NCI-H2196 treated with DMSO at 0.1 percent for 48 hours (cell line): ENCODE measurements around the gene ROBO1.
"Not testable (repeated sequence)": the region's sequence is repeated elsewhere in the genome, so short reads cannot be mapped to it uniquely, and the experiment has no call there.

Experiments
- DNase-seq: peaks from one replicate; lab custom pipeline; 2025; ENCODE audit not compliant: unreplicated experiment; lab: John Stamatoyannopoulos, UW

The ROBO1 gene

DNA sequence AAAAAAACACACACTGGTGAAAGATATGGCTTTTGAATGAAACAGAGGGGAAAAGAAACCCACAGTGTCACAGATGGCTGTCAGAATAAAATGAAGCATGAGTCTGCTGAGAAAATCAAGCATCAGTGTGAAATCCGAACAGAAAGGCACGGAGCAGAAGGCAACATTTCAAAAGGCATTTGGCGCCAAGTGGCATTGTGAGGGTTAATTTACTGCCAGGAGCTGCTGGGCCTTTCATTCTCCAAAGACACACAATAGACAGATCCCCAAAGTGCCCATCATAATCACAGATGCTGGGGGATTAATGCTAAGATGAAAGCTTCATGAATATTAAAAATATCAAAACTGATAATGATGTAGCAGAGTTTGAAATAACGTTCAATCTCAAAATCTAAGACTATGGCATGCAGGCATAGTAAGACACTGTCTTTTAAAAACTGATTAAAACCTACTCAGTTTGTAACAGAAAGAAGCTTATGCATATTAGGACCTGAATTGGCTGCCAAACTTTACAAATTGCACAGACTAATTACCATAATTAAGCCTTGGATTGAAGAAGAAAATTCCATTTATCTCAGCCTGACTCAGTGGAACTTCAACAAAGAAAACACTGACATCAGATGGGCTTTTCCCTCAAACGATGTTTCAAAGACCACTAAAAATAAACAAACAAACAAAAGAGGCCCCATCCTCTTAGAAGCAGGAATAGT, 589.2 kb downstream of the ROBO1 start:
- DNase-seq = no peak

DNA sequence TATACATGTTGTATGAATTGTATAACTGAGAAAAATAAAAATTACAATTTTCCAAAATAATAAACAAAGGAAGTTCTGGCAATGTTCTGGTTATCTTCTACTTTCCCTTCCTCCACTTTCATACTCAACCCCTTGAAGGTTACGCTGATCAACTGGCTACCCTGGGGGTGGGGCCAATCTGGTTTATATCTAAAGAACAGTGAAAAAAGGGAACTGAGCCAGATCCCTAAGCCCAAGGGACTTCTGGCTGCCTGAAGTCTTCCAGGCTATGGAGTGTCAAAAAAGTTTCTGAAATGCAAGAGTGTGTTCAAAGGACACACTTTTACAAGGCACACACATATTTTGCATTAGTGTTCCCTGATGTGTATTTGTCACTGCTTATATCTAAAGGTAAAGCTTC, 591.9 kb downstream of the ROBO1 start:
- no peak for DNase-seq

DNA sequence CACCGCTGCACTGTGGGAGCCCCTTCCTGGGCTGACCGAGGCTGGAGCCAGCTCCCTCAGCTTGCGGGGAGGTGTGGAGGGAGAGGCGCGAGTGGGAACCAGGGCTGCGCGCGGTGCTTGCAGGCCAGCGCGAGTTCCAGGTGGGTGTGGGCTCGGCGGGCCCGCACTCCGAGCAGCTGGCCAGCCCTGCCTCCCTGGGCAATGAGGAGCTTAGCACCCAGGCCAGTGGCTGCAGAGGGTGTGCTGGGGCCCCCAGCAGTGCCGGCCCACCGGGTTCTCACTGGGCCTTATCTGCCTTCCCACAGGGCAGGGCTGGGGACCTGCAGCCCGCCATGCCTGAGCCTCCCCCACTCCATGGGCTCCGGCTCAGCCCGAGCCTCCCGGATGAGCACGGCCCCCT, 594.5 kb downstream of the ROBO1 start:
- not testable (repeated sequence) for DNase-seq

DNA sequence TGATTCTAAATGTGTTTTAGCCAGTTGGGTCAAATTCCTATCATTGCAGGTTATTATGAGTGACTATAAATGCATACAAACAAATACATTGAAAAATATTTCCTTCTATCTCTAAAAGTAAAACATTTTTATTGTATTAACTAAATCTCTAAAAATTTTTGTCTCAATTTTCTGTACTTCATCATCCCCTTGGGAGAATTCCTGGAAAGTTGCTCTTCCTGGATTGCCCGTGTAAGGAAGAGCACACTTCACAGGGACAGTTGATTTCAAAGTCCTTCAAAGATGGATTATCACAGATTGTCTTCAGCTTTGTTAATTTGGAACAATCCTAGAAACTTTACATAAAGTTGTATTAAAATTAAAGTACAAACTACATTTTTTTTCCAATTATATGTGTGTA, 595.6 kb downstream of the ROBO1 start:
- DNase-seq = no peak

DNA sequence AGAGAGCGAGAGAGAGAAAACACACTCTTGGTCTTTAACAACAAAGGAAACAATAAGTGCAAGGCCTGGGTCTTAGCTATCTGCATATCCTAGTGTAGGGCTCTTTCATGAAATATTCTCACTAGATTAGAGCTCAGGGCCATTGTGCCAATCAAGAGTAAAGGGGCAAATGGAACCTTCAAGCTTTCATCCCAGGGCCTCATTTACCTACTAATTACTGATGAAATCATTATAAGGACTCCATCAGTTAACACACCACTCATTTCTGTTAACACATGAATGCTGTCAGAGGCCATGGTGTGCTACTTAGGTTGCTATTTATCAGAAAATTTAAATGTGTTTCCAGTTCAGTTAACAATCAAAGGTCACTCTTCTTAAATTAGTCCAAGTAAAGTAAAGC, 597.8 kb downstream of the ROBO1 start:
- no peak for DNase-seq

GRCh38 chr3:79167651-79168416, 600.0 kb downstream of the ROBO1 start:
- no peak for DNase-seq

DNA sequence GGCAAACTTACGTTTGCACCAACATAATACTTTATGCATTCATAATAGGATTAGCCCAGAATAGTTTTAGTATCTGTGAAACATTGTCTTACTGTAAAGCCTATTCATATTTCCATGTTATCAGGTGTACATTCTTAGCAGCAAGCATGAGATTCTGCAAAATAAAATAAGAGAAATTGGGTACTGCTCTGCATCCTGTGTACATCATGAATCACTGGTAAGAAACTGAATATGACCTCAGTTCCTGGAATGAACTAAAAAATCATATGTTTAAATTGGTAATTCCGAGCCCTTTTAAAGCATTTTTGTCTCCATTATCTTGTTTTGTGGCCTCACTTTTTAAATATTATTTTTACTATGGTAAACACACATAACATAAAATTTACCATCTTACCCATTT, 605.1 kb downstream of the ROBO1 start:
- DNase-seq = no peak

DNA sequence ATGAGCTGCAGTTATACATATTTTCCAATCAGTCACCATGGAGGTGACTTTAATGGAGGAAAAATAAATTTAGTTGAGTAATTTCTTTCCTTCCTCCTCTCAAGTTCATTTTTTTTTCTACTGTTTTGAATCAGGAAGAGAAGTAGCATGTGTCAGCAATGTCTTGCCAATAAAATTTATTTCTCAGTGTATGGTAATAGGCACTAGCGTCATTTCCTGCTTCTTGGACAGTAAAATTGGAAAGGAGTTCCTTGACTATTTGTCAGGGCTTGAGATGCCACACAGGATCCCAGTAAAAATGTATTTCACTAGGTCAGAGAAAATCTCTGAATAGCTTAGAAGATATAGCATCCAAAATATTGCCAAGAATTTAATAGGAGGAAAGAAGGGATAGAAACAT, 605.9 kb downstream of the ROBO1 start:
- DNase-seq = no peak

DNA sequence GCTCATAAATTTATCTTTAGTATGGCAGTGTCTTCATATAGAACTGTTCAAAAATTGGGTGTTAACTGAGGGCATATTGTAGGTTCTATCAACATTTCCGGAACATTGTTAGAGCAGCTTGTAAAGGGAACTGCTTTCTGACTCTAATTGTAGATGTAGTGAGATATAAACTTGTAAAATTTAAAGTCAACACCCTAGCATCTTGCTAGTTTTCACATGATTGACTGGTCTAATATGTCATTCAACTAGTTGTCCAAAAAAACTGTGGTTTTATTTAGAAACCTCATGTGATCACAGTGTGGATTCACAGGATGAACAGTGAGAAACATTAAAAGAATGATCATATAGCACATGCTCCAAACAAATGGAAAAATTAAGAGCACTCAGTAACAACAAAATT, 607.4 kb downstream of the ROBO1 start:
- DNase-seq = no peak

- DNase-seq = no peak
Observed at GRCh38 chr3:79159736-79160135, 608.1 kb downstream of the ROBO1 start.

DNA sequence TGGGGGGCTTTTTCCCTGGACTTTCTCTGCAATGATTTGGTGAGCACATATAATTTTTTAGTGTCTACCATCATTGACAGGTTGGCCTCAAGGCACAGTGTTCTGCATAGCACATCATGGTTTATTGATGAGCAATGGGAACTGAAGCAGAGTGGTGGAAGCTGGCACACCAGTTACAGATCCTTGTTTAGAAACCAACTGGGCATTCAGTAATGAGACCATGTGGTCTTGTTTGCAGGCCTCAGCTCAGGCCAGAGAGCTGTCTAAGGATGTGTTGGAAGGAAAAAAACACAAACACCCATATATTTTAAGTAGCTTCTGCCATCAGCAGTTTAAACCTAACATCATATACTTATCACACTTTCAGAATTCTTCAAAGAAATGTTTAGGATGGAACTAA, 610.6 kb downstream of the ROBO1 start:
- DNase-seq = no peak

DNA sequence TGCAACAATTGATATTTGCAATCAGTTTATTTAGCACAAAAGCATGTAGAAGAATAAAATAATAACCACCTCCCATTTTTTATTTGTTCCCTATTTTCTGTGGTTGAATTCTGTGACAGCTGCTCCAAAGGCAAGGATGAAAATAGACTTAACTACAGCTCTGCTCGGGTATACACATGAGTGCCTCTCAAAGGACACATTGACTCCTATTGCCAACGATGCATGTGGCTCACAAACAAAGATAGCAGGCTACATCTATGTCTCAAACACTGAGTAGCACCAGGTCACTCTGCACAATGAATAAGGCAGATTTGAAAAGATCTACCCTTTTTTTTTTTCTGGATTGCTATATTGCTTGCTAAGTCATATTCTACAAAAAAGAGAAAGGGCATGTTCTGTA, 612.9 kb downstream of the ROBO1 start:
- DNase-seq = no peak

GRCh38 chr3:79148786-79149185, 619.0 kb downstream of the ROBO1 start:
- DNase-seq = no peak

- no peak for DNase-seq
Observed at GRCh38 chr3:79146024-79146423, 621.8 kb downstream of the ROBO1 start.

DNA sequence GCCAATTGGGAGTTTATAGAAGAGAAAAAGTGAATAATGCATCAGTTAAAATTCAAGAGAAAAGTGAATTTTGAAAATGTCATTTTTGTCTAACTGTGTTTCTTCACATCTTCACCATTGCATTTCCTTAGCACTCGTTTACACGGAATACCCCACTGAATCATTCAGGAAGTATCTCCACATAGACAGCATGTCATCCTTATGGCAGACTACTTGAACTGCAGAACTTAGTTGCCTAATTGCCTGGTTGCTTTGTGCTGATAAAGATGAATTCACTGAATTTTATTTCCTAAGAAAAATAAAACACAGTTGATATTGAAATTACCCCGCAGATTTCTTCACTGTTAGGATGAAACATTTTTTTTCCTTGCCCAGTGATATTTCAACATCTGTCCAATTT, 627.1 kb downstream of the ROBO1 start:
- no peak for DNase-seq

GRCh38 chr3:79139395-79140068, 628.3 kb downstream of the ROBO1 start:
- DNase-seq = no peak

- no peak for DNase-seq
Observed at GRCh38 chr3:79125313-79125984, 642.3 kb downstream of the ROBO1 start.

- DNase-seq = no peak
Observed at GRCh38 chr3:79115458-79115857, 652.3 kb downstream of the ROBO1 start.

GRCh38 chr3:79113876-79114275, 653.9 kb downstream of the ROBO1 start:
- no peak for DNase-seq

GRCh38 chr3:79111375-79112052, 656.3 kb downstream of the ROBO1 start:
- no peak for DNase-seq

GRCh38 chr3:79109754-79110153, 658.0 kb downstream of the ROBO1 start:
- DNase-seq = no peak
